AG09319 (cell line): ENCODE results near the gene DMD.

Experiments
- DNase-seq: peaks from one replicate; pipeline ENCODE4 v3.0.0-alpha.2; 2010; ENCODE audit warnings: low read depth; ENCODE audit errors: extremely low read depth
- CTCF ChIP-seq: IDR thresholded peaks from 2 replicates; pipeline ENCODE4 v1.5.1; 2011; ENCODE audit warnings: low read depth, mild to moderate bottlenecking, inconsistent platforms, low read length, moderate library complexity

Gene DMD

GRCh38 chrX:33045882-33046281, 165.5 kb downstream of the DMD start:
- no peak for TF ChIP-seq CTCF
- DNase-seq = no peak

GRCh38 chrX:33045245-33045644, 166.1 kb downstream of the DMD start:
- no peak for TF ChIP-seq CTCF
- no peak for DNase-seq

- no peak for TF ChIP-seq CTCF
- DNase-seq = no peak
Observed at GRCh38 chrX:33041141-33041540, 170.2 kb downstream of the DMD start.

GRCh38 chrX:33032700-33033099, 178.6 kb downstream of the DMD start:
- no peak for DNase-seq

DNA sequence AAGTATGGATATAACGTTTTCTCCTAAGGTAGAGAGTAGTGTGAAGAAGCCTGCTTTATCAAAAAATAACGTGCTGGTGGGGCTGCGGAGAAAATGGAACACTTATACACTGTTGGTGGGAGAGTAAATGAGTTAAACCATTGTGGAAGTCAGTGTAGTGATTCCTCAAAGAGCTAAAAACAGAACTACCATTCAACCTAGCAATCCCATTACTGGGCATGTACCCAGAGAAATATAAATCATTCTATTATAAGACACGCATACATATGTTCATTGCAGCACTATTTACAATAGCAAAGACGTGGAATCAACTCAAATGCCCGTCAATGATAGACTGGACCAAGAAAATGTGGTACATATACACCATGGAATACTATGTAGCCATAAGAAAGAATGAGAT, 196.4 kb downstream of the DMD start:
- TF ChIP-seq CTCF = no peak
- no peak for DNase-seq

More at GRCh38 chrX:33032700-33033099, 178.6 kb downstream of the DMD start:
- no peak for TF ChIP-seq CTCF

DNA sequence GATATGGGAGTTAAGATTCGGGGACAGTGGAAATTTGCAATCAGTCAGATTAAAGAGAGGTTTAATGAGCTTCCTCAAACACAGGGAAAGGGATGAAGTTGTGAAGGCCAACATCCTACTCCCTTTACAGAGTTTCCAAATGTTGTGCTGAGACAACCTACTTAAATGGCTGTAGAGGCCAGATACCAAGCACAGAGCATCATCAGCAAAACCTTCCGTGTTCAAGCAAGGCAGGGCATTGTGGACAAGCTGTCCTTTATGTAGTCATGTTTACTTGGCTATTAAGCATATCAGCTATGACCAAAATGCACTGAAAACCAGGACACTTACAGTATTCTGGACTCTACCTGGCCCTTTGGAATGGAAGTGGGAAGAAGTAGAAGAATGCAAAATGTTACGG, 197.3 kb downstream of the DMD start:
- TF ChIP-seq CTCF = no peak

GRCh38 chrX:33001107-33001506, 210.2 kb downstream of the DMD start:
- no peak for DNase-seq
- TF ChIP-seq CTCF = no peak

More for the DNA sequence above, 197.3 kb downstream of the DMD start:
- DNase-seq = no peak
